ENCODE results near the gene PHKA2. TPM values are rescaled to one million over a fixed set of nuclear protein-coding genes. Genes with fewer than 3 reads are reported as not detected.

Gene PHKA2
- total and polyA plus RNA-seq, 4 donors = 14.2 to 34.3 (median 22.8) TPM

- ATAC-seq (ENCODE audit: insufficient read depth, low FRiP score) = no peak
- TF ChIP-seq, protein P1, sequence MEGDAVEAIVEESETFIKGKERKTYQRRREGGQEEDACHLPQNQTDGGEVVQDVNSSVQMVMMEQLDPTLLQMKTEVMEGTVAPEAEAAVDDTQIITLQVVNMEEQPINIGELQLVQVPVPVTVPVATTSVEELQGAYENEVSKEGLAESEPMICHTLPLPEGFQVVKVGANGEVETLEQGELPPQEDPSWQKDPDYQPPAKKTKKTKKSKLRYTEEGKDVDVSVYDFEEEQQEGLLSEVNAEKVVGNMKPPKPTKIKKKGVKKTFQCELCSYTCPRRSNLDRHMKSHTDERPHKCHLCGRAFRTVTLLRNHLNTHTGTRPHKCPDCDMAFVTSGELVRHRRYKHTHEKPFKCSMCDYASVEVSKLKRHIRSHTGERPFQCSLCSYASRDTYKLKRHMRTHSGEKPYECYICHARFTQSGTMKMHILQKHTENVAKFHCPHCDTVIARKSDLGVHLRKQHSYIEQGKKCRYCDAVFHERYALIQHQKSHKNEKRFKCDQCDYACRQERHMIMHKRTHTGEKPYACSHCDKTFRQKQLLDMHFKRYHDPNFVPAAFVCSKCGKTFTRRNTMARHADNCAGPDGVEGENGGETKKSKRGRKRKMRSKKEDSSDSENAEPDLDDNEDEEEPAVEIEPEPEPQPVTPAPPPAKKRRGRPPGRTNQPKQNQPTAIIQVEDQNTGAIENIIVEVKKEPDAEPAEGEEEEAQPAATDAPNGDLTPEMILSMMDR (IDR thresholded peaks at IDR 0.05; ENCODE audit: control extremely low read depth, extremely low read depth) = no peak
- Histone ChIP-seq H3K9me3 (ENCODE audit: control insufficient read depth in 4 of 4, insufficient read depth in 3 of 4, low read length in 3 of 4) (no peaks in the 10 kb centered on the region), H3K4me3 (no peak overlapping the region), H3K4me1 (ENCODE audit: control insufficient read depth in 5 of 5, insufficient read depth in 5 of 5, low read length in 5 of 5) (peaks cover 0 to 6% (median 0%) of the 10 kb centered on the region in 5 donors), H3K27ac (ENCODE audit: low read depth in 1 of 2, low read length in 1 of 2) (no peak overlapping the region), H3K9ac (ENCODE audit: insufficient read depth in 1 of 2, low read length in 2 of 2) (no peak overlapping the region), H3K27me3 (ENCODE audit: control insufficient read depth in 3 of 3, insufficient read depth in 3 of 3, low read length in 2 of 3) (peaks cover 0 to 4% (median 0%) of the 10 kb centered on the region in 3 donors), H3K36me3 (ENCODE audit: control insufficient read depth in 4 of 4, insufficient read depth in 4 of 4, low read length in 4 of 4) (no peaks in the 10 kb centered on the region)
- 93 to 95% methylated on average over 11 to 18 of the region's 18 CpGs for WGBS, 2 donors
- DNase-seq = no peak
Measured at GRCh38 chrX:18894156-18894555, 89.8 kb downstream of the PHKA2 start.

DNA sequence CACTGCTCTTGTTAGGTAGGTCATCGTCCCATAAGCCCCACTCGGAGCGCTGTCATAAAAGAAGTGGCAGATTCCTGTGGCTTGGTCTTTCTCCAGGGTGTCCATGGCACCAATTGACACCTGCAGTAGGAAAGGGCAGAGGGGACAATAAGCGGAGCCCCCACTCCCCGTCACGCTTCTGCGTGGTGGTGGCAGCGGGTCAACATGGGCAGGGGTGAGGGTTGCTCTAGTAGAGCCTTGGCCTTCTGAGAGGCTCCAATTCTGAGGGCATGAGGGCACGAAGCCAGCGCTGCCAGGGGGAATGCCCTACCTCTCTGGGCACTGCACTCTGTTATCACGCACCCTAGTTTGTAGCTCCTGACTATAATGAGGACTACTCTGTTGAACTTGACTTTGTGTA is 90.4 kb downstream of the PHKA2 start:
- Histone ChIP-seq H3K4me3 (no peak overlapping the region), H3K27ac (ENCODE audit: low read depth in 1 of 2, low read length in 1 of 2) (no peak overlapping the region), H3K4me1 (ENCODE audit: control insufficient read depth in 5 of 5, insufficient read depth in 5 of 5, low read length in 5 of 5) (peaks cover 0 to 6% (median 0%) of the 10 kb centered on the region in 5 donors), H3K9me3 (ENCODE audit: control insufficient read depth in 4 of 4, insufficient read depth in 3 of 4, low read length in 3 of 4) (no peaks in the 10 kb centered on the region), H3K36me3 (ENCODE audit: control insufficient read depth in 4 of 4, insufficient read depth in 4 of 4, low read length in 4 of 4) (no peaks in the 10 kb centered on the region), H3K27me3 (ENCODE audit: control insufficient read depth in 3 of 3, insufficient read depth in 3 of 3, low read length in 2 of 3) (peaks cover 0 to under 1% (median 0%) of the 10 kb centered on the region in 3 donors), H3K9ac (ENCODE audit: insufficient read depth in 1 of 2, low read length in 2 of 2) (no peak overlapping the region)
- ATAC-seq (ENCODE audit: insufficient read depth, low FRiP score) (no peak), DNase-seq (no peak)
- TF ChIP-seq, protein P1 (IDR thresholded peaks at IDR 0.05; ENCODE audit: control extremely low read depth, extremely low read depth) = no peak
- 91 to 94% methylated on average over 11 of the region's 11 CpGs for WGBS, 2 donors

DNA sequence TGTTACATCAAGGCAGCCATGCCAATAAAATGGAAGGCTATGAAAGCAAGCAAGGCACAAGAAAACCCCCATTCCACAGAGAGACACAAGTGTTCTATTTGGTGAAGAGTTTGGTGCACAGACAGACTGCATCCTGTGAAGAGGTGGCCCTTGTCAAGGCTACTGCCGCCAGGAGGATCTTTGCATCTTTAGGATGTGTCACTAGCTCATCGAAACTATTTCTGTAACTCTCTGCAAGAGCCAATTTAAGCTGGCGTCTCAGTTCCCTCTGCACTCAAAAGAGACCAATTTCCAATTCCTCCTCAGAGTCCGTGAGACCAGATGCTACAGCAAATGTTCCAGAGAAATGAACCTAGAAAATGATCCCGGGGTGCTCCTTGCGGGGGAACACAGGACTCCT is 91.0 kb downstream of the PHKA2 start:
- no peaks in the 10 kb centered on the region for H3K36me3 ChIP-seq (ENCODE audit: control insufficient read depth in 4 of 4, insufficient read depth in 4 of 4, low read length in 4 of 4)
- ATAC-seq (ENCODE audit: insufficient read depth, low FRiP score) (no peak), DNase-seq (no peak)
- H3K4me1 ChIP-seq (ENCODE audit: control insufficient read depth in 5 of 5, insufficient read depth in 5 of 5, low read length in 5 of 5) = peaks cover 0 to 12% (median 0%) of the 10 kb centered on the region in 5 donors
- no peak overlapping the region for H3K4me3 ChIP-seq
- no peaks in the 10 kb centered on the region for H3K27me3 ChIP-seq (ENCODE audit: control insufficient read depth in 3 of 3, insufficient read depth in 3 of 3, low read length in 2 of 3)
- TF ChIP-seq, protein P1 (IDR thresholded peaks at IDR 0.05; ENCODE audit: control extremely low read depth, extremely low read depth) = no peak
- H3K9ac ChIP-seq (ENCODE audit: insufficient read depth in 1 of 2, low read length in 2 of 2) = no peak overlapping the region
- WGBS, 2 donors = 89 to 94% methylated on average over 6 of the region's 6 CpGs
- no peak overlapping the region for H3K27ac ChIP-seq (ENCODE audit: low read depth in 1 of 2, low read length in 1 of 2)
- H3K9me3 ChIP-seq (ENCODE audit: control insufficient read depth in 4 of 4, insufficient read depth in 3 of 4, low read length in 3 of 4) = no peaks in the 10 kb centered on the region

- H3K27ac ChIP-seq (ENCODE audit: low read depth in 1 of 2, low read length in 1 of 2) = no peak overlapping the region
- no peaks in the 10 kb centered on the region for H3K36me3 ChIP-seq (ENCODE audit: control insufficient read depth in 4 of 4, insufficient read depth in 4 of 4, low read length in 4 of 4)
- H3K4me3 ChIP-seq = no peak overlapping the region
- peaks cover 0 to 23% (median 5%) of the 10 kb centered on the region in 5 donors for H3K4me1 ChIP-seq (ENCODE audit: control insufficient read depth in 5 of 5, insufficient read depth in 5 of 5, low read length in 5 of 5)
- TF ChIP-seq, protein P1 (IDR thresholded peaks at IDR 0.05; ENCODE audit: control extremely low read depth, extremely low read depth) = no peak
- WGBS, 2 donors = 88 to 96% methylated on average over 7 to 9 of the region's 9 CpGs
- no peak for DNase-seq
- H3K9me3 ChIP-seq (ENCODE audit: control insufficient read depth in 4 of 4, insufficient read depth in 3 of 4, low read length in 3 of 4) = no peaks in the 10 kb centered on the region
- no peak for ATAC-seq (ENCODE audit: insufficient read depth, low FRiP score)
- H3K27me3 ChIP-seq (ENCODE audit: control insufficient read depth in 3 of 3, insufficient read depth in 3 of 3, low read length in 2 of 3) = no peaks in the 10 kb centered on the region
- no peak overlapping the region for H3K9ac ChIP-seq (ENCODE audit: insufficient read depth in 1 of 2, low read length in 2 of 2)
Measured at GRCh38 chrX:18891548-18891945, 92.4 kb downstream of the PHKA2 start.

Measured in lung (tissue), 12 donors.